NCI-H2029 (cell line): ENCODE results near the gene SEC23IP.
"Not testable (repeated sequence)": the region's sequence is repeated elsewhere in the genome, so short reads cannot be mapped to it uniquely, and the experiment has no call there.

Source experiments
- DNase-seq: peaks from one replicate; lab custom pipeline; 2025; lab: John Stamatoyannopoulos, UW

The SEC23IP gene

DNA sequence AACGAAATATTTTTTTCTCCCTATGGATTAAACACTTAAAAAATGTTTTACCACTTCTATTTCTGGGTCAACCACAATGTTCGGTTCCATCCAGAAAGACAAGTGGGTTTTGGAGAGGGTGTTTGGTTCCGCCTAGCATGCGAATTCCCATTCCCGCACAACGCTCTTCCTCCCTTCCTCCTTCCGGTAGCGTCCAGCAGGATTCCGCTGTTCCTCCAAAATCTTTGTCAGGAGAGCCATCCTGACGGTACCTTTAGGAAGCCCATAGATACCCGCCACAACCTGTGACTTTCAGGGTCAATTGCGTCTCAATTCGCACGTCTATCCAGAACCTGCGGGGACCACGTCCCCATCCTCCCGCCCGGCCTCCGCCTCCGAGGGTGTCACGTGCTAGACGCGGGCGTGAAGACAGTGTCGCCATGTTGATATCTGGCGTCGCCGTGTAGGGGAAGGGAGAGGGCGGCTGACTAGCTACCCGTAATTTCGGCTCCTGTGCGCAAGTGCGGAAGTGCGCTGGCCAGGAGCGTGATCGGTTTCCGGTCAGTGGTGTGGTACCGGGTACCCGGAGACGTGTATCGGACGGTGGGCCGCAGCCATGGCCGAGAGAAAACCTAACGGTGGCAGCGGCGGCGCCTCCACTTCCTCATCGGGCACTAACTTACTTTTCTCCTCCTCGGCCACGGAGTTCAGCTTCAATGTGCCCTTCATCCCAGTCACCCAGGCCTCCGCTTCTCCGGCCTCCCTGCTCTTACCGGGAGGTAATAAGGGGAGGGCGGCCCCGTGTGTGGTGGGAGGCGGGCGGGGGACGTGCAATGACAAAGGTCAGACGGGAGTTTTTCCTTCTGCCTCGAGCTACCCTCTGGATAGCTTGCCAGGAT lies at the start of gene SEC23IP:
SEC23IP (plus strand) TSS at position 543 of the 878 bp plus-strand sequence; CDS start at position 596, 53 bp downstream.
- peak; percentile 78 for DNase-seq

DNA sequence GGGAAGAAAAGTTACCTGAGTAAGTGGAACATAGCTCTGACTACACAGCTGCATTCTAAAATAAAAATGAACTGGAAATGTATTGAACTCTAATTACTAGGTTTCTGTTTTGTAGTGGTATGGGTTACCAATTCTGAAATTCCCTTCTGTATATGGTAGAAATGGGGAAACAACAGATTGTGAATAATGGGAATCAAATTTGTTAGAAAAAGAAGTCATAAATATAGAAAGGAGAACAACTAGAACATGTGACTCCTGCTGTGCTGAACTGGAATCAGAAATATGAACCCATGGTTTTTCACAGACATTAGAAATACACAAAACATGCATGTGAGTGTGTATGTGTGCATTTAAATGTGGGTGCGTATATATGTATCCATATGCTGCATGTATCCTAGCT lies 46.9 kb upstream of the SEC23IP start:
- no peak for DNase-seq

DNA sequence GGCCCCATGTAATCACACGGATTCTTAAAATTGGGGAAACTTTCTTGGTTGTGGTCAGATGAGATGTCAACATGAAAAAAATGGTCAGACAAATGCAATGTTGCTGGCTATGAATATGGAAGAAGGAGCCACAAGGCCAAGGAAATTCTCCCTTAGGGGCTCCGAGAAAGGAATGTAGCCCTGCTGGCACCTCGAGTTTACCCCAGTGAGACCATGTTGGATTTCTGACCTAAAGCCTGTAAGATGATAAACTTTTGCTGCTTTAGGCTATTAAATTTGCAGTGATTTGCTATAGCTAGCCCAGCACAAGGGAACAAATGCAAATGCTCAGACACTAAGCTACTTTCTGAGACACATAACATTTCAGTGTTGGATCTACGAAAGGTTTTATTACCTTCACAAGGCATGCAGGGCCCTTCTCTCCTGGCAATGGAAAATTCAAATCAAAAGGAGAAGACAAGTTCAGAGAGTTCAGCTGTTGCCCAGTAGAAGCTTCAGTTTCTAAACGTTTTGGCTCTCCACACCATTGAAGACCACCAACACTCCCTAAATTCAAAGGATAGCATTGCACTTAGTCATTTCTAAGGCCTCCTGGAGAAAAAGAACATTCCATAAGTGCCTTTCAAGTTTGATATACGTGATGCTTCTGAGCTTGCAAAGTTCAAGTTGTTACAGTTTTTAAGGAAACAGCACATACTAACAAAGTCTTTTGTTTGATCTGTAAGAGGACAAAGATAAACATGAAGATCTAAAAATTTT lies 43.3 kb upstream of the SEC23IP start:
- DNase-seq, result no peak

DNA sequence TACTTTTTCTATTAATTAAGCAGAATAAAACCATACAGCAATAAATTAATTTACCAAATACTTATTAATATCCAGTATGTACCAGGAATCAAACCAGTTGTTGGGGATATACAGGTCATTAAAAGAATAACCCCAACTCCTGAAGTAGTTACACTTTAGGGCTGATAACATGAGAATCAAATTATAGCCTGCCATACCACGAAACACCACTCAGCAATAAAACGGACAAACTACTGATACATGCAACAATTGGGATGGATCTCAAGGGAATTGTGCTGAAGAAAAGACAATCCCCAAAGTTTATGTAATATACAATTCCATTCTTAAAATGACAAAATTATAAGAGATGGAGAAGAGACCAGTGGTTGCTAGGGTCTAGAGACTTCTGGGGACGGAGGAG lies 42.6 kb upstream of the SEC23IP start:
- no peak for DNase-seq

DNA sequence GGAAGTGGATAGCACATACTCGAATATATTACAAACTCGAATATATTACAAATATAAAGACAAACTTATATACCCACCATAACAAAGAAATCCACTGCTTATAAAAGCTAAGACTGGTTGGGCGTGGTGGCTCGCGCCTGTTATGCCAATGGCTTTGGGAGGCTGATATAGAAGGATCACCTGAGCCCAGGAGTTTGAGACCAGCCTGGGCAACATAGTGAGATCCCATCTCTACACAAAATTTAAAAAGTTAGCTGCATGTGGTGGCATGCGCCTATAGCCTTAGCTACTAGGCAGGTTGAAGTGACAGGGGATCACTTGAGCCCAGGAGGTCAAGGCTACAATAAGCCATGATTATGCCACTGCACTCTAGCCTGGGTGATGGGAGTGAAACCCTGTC lies 40.3 kb upstream of the SEC23IP start:
- no peak for DNase-seq

DNA sequence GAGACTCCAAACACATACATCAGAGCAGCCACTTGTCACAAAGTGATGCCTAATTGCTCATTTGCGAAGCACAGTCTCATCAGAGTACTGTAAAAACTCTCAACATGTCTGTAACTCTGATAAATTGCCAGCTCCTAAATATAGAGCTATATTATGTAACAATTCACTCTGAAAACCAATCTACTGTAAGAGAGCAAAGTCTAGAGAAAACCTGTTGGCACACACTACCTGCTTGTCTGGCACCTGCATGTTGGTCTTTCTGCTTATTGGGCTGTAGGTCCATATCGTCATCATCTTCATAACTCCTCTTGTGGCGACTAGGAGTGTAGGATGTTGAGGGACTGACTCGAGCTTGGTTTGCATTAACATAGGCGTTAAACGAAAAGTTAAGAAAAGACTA lies 39.7 kb upstream of the SEC23IP start:
- no peak for DNase-seq

DNA sequence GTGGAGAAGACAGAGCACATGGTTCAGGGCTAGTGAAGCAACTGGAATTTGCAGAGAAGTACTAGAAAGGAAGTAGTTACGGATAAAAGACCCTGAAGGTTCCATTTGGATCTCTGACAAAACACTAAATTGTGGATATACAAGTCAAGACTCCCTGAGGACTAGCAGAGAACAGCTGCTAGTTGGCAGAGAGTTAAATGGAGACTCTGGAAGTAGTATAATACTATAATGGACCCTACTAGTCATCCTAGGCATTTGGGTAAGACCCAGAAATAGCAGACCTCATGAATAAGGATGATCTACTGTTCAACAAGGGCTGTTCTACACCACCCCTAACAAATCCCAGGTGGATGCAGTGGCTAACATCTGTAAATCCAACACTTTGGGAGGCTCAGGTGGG lies 39.0 kb upstream of the SEC23IP start:
- DNase-seq, result no peak

DNA sequence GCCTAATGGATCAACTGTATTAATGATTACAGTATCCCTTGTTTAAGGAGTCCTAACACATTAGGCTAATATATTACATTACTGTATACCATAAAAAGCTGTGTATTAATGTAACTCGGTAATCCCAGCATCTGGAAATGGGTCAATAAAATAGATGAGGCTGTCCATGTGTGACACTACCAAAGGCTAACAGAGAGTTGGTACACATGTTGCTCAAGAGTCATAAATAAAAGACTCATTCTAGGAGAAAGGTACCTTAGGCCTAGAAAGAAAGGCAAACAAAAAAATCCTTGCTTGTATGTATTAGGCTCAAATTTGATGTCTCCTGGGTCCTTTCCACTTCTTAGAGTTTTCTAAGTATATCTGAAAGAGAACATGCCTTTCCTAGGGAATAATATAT lies 34.5 kb upstream of the SEC23IP start:
- no peak for DNase-seq

DNA sequence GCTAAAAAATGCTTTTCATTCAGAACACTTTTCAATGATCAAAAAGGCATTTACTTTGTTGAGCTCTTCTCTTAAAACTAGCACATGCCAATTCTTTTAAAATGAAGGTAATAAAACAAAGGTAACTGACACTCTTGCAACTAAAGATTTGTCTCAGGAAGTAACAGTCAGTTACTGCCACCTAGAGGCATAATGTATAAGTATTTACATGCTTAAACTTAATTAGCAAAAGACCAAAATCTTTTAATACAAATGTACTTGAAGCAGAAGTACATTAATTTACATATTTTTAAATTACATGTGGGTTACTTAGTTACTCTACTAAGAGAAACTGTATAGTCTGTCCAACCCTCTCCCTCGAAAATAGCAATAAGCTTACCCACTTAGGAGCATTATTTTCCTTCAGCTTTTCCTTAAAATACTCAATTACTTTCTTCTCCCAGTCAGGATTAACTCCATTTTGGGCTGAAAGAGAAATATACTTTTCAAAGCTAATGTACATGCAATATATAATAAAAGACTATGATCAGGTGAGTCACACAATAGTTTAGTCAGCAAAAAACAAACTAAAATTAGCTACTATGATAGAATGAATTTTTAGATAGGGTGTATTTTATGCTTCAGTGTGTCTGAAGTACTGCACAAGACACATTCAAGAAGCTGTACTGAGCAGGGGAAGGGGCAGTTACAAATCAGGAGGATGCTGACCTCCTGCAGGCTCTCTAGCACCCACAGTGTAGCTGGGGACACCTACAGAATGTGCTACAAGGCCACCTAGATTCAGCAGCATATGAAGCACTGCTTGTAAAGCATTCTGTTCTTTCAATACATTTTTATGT lies 32.9 kb upstream of the SEC23IP start:
- DNase-seq, result no peak

DNA sequence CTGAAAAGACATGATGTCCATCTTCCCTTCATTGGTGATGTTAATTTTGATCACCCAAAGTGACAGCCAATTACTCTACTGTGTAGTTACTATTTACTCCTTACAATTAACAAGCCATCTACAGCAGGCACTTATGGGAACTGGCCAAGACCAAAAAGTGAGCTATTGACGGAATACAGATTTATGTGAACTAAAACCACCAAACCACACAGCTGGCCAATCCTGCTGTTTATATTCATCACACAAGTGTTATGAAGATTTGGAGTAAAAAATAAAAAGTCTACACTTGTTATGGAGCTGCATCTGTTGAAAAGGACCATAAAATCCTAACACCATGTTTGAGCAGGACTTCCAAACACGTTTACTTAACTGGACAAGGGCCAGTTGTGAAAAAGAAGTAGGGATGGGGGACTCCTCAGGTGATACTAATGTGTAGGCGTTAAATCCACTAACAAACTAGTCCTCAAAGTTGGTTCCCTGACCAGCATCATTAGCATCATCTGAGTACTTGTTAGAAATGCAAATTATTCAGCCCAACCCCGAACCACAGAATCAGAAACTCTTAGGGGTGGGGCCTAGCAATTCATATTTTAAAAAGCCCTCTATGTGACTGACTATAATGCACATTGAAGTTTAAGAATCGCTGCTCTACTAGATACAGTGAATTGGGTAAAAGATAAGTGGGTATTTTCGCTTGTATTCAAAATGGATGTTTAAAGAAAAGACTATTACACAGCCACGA lies 31.5 kb upstream of the SEC23IP start:
- DNase-seq, result no peak

DNA sequence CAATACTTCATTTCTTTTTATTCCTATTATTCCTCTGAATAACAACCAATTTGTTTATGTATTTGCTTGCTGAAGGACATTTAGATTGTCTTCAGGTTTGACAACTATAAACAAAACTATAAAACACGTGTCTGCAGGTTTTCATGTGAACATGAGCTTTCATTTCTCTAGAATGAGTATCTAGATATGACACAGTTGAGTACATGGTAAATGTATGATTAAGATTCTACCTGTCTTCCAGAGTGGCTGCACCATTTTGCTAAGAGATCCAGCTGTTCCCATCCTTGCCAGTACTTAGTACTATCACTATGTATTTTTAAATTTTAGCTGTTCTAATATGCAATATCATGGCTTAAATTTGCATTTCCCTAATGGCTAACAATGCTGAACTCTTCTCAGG lies 30.0 kb upstream of the SEC23IP start:
- no peak for DNase-seq

DNA sequence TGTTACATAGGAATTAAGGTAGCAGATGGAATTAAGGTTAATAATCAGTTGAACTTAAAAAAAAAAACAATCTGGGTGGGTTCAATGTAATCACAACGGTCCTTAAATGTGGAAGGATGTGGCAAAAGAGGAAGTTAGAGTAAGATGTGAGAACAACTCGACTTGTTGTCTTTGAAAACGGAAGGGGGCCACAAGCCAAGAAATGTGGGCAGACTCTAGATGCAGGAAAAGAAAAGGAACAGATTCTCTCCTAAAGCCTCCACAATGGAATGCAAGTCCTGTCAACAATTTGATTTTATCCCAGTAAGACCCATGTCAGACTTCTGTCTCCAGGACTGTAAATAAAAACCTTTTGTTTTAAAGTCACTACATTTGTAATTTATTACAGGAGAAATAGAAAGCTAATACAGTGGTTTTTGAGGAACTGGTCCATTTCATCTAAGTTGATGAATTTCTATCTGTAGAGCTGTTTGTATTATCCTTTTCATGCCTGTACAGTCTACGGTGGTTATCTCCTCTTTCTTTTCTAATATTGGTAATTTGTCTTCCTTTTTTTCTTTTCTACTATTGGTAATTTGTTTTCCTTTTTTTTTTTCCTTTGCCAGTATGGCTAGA lies 28.5 kb upstream of the SEC23IP start:
- no peak for DNase-seq

DNA sequence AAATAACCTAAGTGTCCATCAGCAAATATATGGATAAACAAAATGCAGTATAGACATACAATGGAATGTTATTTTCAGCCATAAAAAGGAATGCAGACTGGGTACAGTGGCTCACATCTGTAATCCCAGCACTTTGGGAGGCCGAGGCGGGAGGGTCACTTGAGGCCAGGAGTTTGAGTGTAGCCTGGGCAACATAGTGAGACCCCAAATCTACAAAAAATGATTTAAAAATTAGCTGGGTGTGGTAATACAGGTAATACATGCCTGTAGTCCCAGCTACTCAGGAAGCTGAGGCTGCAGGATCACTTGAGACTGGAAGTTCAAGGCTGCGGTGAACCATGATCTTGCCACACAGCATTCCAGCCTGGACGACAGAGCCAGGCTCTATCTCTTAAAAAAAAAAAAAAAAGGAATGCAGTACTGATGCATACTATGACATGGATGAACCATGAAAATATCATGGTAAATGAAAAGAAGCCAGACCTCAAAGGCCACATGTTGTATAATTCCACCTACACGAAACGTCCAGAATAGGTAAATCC lies 26.8 kb upstream of the SEC23IP start:
- no peak for DNase-seq

DNA sequence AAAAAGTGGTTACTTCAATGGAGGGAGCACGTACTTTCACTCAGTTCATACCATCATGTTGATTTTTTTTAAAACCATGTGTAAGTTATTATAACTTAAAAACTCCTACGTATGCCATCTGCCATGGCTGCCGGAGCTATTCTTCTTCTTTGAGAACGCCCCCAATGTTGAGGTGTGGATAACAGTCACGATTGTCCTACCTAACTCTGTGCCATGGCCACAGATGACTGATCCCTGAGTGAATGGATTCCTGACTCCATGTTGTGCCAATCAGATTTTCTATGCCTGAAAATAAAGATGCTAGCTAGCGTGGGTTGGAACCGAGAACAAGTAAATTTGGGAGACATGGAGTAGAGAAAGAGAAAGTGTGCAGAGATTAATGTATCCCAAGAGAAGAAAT lies 25.2 kb upstream of the SEC23IP start:
- DNase-seq, result no peak

DNA sequence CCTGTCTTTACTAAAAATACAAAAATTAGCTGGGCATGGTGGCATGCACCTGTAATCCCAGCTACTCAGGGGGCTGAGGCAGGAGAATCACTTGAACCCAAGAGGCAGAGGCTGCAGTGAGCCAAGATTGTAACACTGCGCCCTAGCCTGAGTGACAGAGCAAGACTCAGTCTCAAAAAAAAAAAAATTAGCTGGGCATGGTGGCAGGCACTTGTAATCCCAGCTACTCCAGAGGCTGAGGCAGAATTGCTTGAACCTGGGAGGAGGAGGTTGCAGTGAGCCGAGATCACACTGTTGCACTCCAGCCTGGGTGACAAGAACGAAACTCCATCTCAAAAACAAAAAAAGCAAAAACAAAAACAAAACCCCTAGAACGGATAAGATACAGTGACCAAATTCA lies 23.1 kb upstream of the SEC23IP start:
- DNase-seq, result not testable (repeated sequence)

DNA sequence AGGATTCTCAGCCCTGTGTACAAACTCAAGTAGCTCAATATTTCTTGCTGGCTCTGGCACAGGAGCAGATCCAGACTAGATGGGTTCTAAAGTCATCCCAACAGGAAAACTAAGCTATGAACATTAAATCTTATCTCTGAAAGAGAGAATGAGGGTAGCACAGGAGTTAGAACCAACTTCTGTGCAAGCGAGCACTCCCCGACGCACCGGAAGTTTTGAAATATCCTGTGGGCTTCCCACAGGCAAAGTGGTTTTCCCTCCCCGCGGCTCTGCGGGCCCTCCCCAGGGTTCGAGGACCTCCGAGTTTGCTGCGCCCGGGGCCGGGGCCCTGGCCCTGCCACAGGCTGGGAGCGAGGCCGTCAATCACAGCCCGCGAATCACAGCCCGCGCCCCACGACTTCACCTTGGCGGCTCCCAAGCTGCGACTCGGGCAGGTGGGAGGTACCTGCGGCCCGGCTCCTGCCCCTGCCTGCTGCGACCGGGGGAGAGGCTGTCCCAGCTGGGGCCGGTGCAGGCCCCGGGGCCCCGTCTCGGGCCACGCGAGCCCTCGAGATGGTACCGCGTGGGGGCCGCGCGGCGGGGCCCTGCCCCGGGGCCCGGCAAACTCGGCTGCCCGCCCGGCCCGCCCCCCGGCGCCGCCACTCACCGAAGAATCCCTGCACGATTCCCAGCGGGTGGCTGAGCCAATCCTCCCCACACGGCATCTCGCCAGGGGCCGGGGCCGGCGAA lies 20.5 kb upstream of the SEC23IP start:
- DNase-seq, result peak; percentile 25

DNA sequence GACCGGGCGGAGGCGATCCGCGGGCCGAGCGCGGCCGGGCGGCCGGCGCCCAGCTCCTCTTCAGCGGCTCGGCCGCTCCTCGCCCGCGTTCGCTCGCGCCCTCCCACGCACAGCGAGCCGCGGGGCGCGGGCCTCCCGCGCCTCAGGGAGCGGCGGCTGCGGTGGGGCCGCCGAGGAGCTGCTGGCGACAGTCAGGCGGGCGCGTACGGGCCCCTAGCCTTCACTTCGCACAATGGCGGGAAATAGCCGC lies 20.0 kb upstream of the SEC23IP start, which contains the start of gene MCMBP:
MCMBP (minus strand) TSS at position 234 of the 250 bp plus-strand sequence. CDS start 259 bp downstream, outside the sequence.
- DNase-seq, result no peak

DNA sequence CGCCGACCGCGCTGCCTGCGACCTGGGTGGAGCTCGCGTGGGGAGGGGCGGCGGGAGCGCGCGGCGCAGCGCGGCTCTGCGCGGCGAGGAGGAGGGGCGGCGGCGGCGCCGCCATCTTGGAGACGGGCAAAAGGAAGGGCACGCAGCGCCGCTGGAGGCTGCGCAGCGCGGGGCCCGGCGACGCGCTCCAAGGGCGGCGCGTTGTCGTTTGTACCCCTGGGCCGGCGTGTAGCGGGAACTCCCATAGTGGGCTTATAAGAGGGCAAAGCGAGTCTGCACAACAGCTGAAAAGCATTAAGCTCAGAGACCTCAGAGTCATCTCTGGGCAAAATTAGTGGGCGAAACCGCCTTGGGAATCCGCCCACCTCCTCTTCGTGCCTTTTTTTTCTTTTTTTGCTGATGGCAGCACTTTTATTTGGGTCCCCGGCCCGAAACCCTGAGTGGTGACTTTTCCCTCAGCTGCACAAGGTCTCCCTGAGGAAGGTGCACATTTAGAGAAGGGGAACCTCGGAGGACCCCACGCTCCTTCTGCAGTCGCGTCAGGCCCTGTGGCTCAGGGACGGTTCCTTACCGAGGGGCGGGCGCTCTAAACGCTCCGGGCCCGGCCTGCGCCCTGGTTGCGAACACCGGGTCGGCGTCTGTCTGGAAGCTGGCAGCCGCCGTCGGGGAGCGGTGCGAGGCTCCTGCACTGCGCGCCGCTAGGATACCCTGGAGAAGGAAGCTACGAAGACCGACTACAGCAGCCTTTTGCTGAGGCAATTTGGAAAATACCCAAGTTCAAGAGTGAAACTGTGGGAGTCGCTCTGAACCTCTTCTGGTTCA lies 19.5 kb upstream of the SEC23IP start:
- peak; percentile 57 for DNase-seq

DNA sequence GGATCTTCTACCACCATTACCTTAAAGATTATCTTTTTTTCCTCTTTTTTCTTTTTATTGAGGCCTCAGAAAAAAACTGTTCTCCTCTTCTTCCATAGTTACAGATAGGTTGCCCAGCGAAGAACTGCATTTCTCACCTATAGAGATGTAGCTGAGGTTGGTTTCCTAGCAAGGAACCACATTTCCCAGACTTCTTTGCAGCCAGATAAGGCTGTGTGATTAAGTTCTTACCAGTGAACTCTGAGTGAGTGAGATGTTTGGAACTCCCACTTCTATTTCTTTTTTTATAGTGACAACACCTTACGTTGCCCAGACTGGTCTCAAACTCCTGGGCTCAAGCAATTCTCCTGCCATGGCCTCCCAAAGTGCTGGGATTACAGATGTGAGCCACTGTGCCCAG lies 14.0 kb upstream of the SEC23IP start:
- no peak for DNase-seq
